Activated T-cell treated with anti-CD3 and anti-CD28 coated beads for 1 hour (primary cell): ENCODE data around the gene TPI1.
"Not testable (repeated sequence)": the region's sequence is repeated elsewhere in the genome, so short reads cannot be mapped to it uniquely, and the experiment has no call there.

Source experiments
- DNase-seq: peaks from one replicate; pipeline ENCODE4 v3.0.0-alpha.2; 2020; ENCODE audit warnings: low read depth

The TPI1 gene

GRCh38 chr12:6847676-6848075 lies 19.7 kb upstream of the TPI1 start:
- DNase-seq, result no peak

- no peak for DNase-seq
Observed at GRCh38 chr12:6849427-6849826, 17.9 kb upstream of the TPI1 start.

- no peak for DNase-seq
Observed at GRCh38 chr12:6849976-6850560, 17.3 kb upstream of the TPI1 start.

- DNase-seq, result no peak
Observed at GRCh38 chr12:6850796-6851152, 16.6 kb upstream of the TPI1 start.

GRCh38 chr12:6851153-6851920 lies 16.0 kb upstream of the TPI1 start, which contains the start of gene CDCA3:
Gene CDCA3 (minus strand): TSS chr12:6851286. CDS start chr12:6850952, 334 bp downstream.
- peak; percentile 86 for DNase-seq

- peak; percentile 96 for DNase-seq
Observed at GRCh38 chr12:6851921-6852650, 15.2 kb upstream of the TPI1 start, which contains the start of gene USP5. Gene USP5 (plus strand): TSS chr12:6852150. CDS start chr12:6852180, 30 bp downstream.

GRCh38 chr12:6852651-6853354 lies 14.5 kb upstream of the TPI1 start:
- DNase-seq, result no peak

GRCh38 chr12:6853626-6854025 lies 13.7 kb upstream of the TPI1 start:
- DNase-seq, result no peak

- DNase-seq, result no peak
Observed at GRCh38 chr12:6854036-6854435, 13.3 kb upstream of the TPI1 start.

GRCh38 chr12:6855322-6855721 lies 12.0 kb upstream of the TPI1 start:
- no peak for DNase-seq

GRCh38 chr12:6858799-6859198 lies 8.5 kb upstream of the TPI1 start:
- DNase-seq, result no peak

GRCh38 chr12:6860116-6860515 lies 7.2 kb upstream of the TPI1 start:
- DNase-seq, result no peak

- no peak for DNase-seq
Observed at GRCh38 chr12:6860942-6861341, 6.4 kb upstream of the TPI1 start.

GRCh38 chr12:6861391-6861790 lies 5.9 kb upstream of the TPI1 start:
- DNase-seq, result no peak

GRCh38 chr12:6863033-6863432 lies 4.3 kb upstream of the TPI1 start:
- no peak for DNase-seq

- DNase-seq, result no peak
Observed at GRCh38 chr12:6863586-6864321, 3.6 kb upstream of the TPI1 start.

- DNase-seq, result not testable (repeated sequence)
Observed at GRCh38 chr12:6865307-6865706, 2.0 kb upstream of the TPI1 start.

- no peak for DNase-seq
Observed at GRCh38 chr12:6866163-6866919, 990 bp upstream of the TPI1 start.

GRCh38 chr12:6866920-6867412 lies 365 bp upstream of the TPI1 start:
- no peak for DNase-seq

- no peak for DNase-seq
Observed at GRCh38 chr12:6868211-6869048, 1.1 kb downstream of the TPI1 start.
